ENCODE measurements around the gene ART3. TPM values are rescaled to one million over a fixed set of nuclear protein-coding genes. Genes with fewer than 3 reads are reported as not detected.

ART3 gene
- polyA plus RNA-seq, 1 donor from 2014 or later = 0.25 TPM

DNA sequence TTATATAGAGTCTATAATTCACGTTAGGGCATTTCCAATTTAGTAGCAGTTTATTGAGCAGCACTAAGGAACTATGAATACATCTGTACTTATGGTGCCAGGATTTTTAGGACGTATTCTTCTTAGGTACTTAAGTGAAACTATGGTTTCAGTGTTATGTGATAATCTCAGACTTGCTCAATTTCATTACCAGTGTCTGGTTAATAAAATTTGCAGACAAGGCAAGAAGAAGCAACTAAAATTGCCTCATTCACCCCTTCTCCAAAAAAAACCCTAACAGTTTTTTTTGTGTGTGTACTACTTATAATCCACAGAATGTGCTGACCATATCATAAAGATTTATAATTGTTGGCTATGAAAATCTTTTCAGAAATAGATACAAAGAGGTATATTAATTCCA lies 45.2 kb upstream of the ART3 start:
- no peak overlapping the region for H3K4me3 ChIP-seq (ENCODE audit: low read length)
- H3K9me2 ChIP-seq (ENCODE audit: insufficient read depth, low read length) = no peaks in the 10 kb centered on the region
- TF ChIP-seq, protein P1, sequence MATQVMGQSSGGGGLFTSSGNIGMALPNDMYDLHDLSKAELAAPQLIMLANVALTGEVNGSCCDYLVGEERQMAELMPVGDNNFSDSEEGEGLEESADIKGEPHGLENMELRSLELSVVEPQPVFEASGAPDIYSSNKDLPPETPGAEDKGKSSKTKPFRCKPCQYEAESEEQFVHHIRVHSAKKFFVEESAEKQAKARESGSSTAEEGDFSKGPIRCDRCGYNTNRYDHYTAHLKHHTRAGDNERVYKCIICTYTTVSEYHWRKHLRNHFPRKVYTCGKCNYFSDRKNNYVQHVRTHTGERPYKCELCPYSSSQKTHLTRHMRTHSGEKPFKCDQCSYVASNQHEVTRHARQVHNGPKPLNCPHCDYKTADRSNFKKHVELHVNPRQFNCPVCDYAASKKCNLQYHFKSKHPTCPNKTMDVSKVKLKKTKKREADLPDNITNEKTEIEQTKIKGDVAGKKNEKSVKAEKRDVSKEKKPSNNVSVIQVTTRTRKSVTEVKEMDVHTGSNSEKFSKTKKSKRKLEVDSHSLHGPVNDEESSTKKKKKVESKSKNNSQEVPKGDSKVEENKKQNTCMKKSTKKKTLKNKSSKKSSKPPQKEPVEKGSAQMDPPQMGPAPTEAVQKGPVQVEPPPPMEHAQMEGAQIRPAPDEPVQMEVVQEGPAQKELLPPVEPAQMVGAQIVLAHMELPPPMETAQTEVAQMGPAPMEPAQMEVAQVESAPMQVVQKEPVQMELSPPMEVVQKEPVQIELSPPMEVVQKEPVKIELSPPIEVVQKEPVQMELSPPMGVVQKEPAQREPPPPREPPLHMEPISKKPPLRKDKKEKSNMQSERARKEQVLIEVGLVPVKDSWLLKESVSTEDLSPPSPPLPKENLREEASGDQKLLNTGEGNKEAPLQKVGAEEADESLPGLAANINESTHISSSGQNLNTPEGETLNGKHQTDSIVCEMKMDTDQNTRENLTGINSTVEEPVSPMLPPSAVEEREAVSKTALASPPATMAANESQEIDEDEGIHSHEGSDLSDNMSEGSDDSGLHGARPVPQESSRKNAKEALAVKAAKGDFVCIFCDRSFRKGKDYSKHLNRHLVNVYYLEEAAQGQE (IDR thresholded peaks at IDR 0.05; ENCODE audit: borderline replicate concordance) = no peak
- TF ChIP-seq EZH2 (IDR thresholded peaks at IDR 0.05; ENCODE audit: borderline replicate concordance, insufficient read depth, low read length, poor library complexity, severe bottlenecking) (no peak), SMC3 (conservative IDR thresholded peaks at IDR 0.05; ENCODE audit: poor library complexity) (no peak)
- TF ChIP-seq, protein P2, sequence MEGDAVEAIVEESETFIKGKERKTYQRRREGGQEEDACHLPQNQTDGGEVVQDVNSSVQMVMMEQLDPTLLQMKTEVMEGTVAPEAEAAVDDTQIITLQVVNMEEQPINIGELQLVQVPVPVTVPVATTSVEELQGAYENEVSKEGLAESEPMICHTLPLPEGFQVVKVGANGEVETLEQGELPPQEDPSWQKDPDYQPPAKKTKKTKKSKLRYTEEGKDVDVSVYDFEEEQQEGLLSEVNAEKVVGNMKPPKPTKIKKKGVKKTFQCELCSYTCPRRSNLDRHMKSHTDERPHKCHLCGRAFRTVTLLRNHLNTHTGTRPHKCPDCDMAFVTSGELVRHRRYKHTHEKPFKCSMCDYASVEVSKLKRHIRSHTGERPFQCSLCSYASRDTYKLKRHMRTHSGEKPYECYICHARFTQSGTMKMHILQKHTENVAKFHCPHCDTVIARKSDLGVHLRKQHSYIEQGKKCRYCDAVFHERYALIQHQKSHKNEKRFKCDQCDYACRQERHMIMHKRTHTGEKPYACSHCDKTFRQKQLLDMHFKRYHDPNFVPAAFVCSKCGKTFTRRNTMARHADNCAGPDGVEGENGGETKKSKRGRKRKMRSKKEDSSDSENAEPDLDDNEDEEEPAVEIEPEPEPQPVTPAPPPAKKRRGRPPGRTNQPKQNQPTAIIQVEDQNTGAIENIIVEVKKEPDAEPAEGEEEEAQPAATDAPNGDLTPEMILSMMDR (IDR thresholded peaks at IDR 0.05; ENCODE audit: poor library complexity, severe bottlenecking) = no peak
- H3F3A ChIP-seq (ENCODE audit: insufficient read depth, low read length, poor library complexity, severe bottlenecking) = no peaks in the 10 kb centered on the region
- H2AFZ ChIP-seq (ENCODE audit: low read depth, low read length) = no peak overlapping the region
- H3K27ac ChIP-seq (ENCODE audit: low read length) = no peak overlapping the region
- no peaks in the 10 kb centered on the region for H4K20me1 ChIP-seq (ENCODE audit: insufficient read depth)
- H3K4me2 ChIP-seq (ENCODE audit: low read length) = no peak overlapping the region
- H3K9me3 ChIP-seq (ENCODE audit: low read length) = no peaks in the 10 kb centered on the region
- H3K9ac ChIP-seq (ENCODE audit: low read length) = no peak overlapping the region
- H3K36me3 ChIP-seq (ENCODE audit: insufficient read depth, low read length) = no peaks in the 10 kb centered on the region
- no peaks in the 10 kb centered on the region for H3K27me3 ChIP-seq (ENCODE audit: insufficient read depth, low read depth, low read length)
- H3K79me2 ChIP-seq (replicated peaks; ENCODE audit: insufficient read depth, low read length) = no peaks in the 10 kb centered on the region

- Histone ChIP-seq H4K20me1 (ENCODE audit: insufficient read depth) (no peaks in the 10 kb centered on the region), H3K79me2 (replicated peaks; ENCODE audit: insufficient read depth, low read length) (no peaks in the 10 kb centered on the region), H2AFZ (ENCODE audit: low read depth, low read length) (no peak overlapping the region), H3K4me3 (ENCODE audit: low read length) (no peak overlapping the region), H3K4me2 (ENCODE audit: low read length) (no peak overlapping the region), H3K9me2 (ENCODE audit: insufficient read depth, low read length) (no peaks in the 10 kb centered on the region), H3K9ac (ENCODE audit: low read length) (no peak overlapping the region), H3K27ac (ENCODE audit: low read length) (no peak overlapping the region), H3K9me3 (ENCODE audit: low read length) (no peaks in the 10 kb centered on the region), H3F3A (ENCODE audit: insufficient read depth, low read length, poor library complexity, severe bottlenecking) (no peaks in the 10 kb centered on the region), H3K27me3 (ENCODE audit: insufficient read depth, low read depth, low read length) (no peaks in the 10 kb centered on the region), H3K36me3 (ENCODE audit: insufficient read depth, low read length) (no peaks in the 10 kb centered on the region)
- TF ChIP-seq, protein P1 (IDR thresholded peaks at IDR 0.05; ENCODE audit: borderline replicate concordance) = no peak
- TF ChIP-seq, protein P2 (IDR thresholded peaks at IDR 0.05; ENCODE audit: poor library complexity, severe bottlenecking) = no peak
- TF ChIP-seq EP300 (conservative IDR thresholded peaks at IDR 0.05; ENCODE audit: poor library complexity, severe bottlenecking) (no peak), EZH2 (IDR thresholded peaks at IDR 0.05; ENCODE audit: borderline replicate concordance, insufficient read depth, low read length, poor library complexity, severe bottlenecking) (no peak)
Measured at GRCh38 chr4:76035141-76035540, 39.4 kb upstream of the ART3 start.

Data from neural cell (in vitro differentiated cells).